ENCODE results near the gene KATNAL2. TPM values are rescaled to one million over a fixed set of nuclear protein-coding genes. Genes with fewer than 3 reads are reported as not detected.
A peak's percentile ranks its signal among the peaks of the same experiment; 100 is the strongest.

KATNAL2 gene
- total and polyA plus RNA-seq, 10 of the 15 experiments (the other 5 are each of a cell fraction or from before 2014, with no cell fraction given), result 0.20 to 2.4 (median 1.7) TPM

GRCh38 chr18:47040982-47041381 is 123.6 kb downstream of the KATNAL2 start (continued):
- TF ChIP-seq FOXM1 (IDR thresholded peaks at IDR 0.05; ENCODE audit: low read depth, low read length), result no peak
- TF ChIP-seq CBFB (IDR thresholded peaks at IDR 0.05; ENCODE audit: low read depth), result no peak
- no peak for TF ChIP-seq MYC (IDR thresholded peaks at IDR 0.05; ENCODE audit: insufficient read depth, insufficient read length, insufficient replicate concordance, low read length, severe bottlenecking)
- TF ChIP-seq CBX3 (IDR thresholded peaks at IDR 0.05; ENCODE audit: borderline replicate concordance, low read depth), result no peak
- TF ChIP-seq, protein P1, sequence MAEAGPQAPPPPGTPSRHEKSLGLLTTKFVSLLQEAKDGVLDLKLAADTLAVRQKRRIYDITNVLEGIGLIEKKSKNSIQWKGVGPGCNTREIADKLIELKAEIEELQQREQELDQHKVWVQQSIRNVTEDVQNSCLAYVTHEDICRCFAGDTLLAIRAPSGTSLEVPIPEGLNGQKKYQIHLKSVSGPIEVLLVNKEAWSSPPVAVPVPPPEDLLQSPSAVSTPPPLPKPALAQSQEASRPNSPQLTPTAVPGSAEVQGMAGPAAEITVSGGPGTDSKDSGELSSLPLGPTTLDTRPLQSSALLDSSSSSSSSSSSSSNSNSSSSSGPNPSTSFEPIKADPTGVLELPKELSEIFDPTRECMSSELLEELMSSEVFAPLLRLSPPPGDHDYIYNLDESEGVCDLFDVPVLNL (IDR thresholded peaks at IDR 0.05; ENCODE audit: low read depth, low read length), result no peak

DNA sequence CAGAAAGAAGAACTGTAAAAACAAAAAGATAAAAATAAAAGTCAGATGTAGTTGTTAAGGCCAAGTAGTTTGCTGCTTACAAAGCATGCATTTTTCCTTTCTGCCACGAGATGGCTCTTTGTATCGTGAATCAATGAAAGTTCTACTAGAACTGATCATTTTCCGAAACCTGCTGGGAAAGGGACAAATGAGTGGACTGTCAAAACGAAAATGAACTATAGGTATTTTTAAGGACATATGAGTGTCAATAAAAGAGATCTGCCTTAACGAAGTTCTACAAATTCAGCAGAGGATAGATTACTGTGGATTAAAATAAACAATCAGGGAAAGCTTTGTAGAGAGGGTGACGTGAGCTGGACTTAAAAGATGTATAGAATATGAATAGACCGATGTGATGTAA is 133.1 kb downstream of the KATNAL2 start:
- H3K4me1 ChIP-seq (ENCODE audit: control insufficient read depth, insufficient read depth, low read length), result no peaks in the 10 kb centered on the region
- no peaks in the 10 kb centered on the region for H3K36me3 ChIP-seq (ENCODE audit: control insufficient read depth in 2 of 2, insufficient read depth in 2 of 2, low read length in 1 of 2)
- no TSS peak for BruUV-seq (replicated peaks)
- TF ChIP-seq RBBP5 (conservative IDR thresholded peaks at IDR 0.05) (no peak), SMC3 (IDR thresholded peaks at IDR 0.05; ENCODE audit: borderline replicate concordance, low read length) (peak; percentile 63), JUNB (IDR thresholded peaks at IDR 0.05) (no peak), CTCF (IDR thresholded peaks at IDR 0.05 in 2 of 3, conservative IDR thresholded peaks at IDR 0.05 in 1 of 3; ENCODE audit: control insufficient read depth in 2 of 3, extremely low read depth in 1 of 3, insufficient read depth in 1 of 3, low read depth in 3 of 3, low read length in 3 of 3) (peak; percentile 68 to 76 (median 70)), RAD21 (IDR thresholded peaks at IDR 0.05; ENCODE audit: insufficient read depth, low read depth, low read length) (peak; percentile 71), TARDBP (IDR thresholded peaks at IDR 0.05; ENCODE audit: borderline replicate concordance) (no peak), BMI1 (IDR thresholded peaks at IDR 0.05; ENCODE audit: borderline replicate concordance) (peak; percentile 77), USF1 (IDR thresholded peaks at IDR 0.05; ENCODE audit: borderline replicate concordance, extremely low read length, insufficient read depth, low read depth, low read length) (no peak)
- TF ChIP-seq, protein P2, sequence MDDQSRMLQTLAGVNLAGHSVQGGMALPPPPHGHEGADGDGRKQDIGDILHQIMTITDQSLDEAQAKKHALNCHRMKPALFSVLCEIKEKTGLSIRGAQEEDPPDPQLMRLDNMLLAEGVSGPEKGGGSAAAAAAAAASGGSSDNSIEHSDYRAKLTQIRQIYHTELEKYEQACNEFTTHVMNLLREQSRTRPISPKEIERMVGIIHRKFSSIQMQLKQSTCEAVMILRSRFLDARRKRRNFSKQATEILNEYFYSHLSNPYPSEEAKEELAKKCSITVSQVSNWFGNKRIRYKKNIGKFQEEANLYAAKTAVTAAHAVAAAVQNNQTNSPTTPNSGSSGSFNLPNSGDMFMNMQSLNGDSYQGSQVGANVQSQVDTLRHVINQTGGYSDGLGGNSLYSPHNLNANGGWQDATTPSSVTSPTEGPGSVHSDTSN (IDR thresholded peaks at IDR 0.05; ENCODE audit: insufficient replicate concordance, low read depth, low read length), result no peak
- ChIA-PET CTCF (interaction anchor here (1.0 to 5.1 kb wide), 10 partner anchors 13 to 705 kb away, joined by 3 to 56 read pairs (median 3); no protein-coding TSS in a partner anchor), RAD21 (ENCODE audit: unreplicated experiment) (interaction anchor here (2.2 kb wide), 1 partner anchor 154 kb away, joined by 15 read pairs; no protein-coding TSS in a partner anchor), POLR2A (no interaction called here), SMC1A (ENCODE audit: uncharacterized antibody, unreplicated experiment) (interaction anchor here (0.7 to 1.7 kb wide), 4 partner anchors 151 to 426 kb away, joined by 3 to 9 read pairs (median 4); no protein-coding TSS in a partner anchor)
- H3K79me2 ChIP-seq (ENCODE audit: control insufficient read depth, insufficient read depth, low read length), result no peaks in the 10 kb centered on the region
- H4K20me1 ChIP-seq (ENCODE audit: control insufficient read depth, insufficient read depth), result no peaks in the 10 kb centered on the region
- FAIRE-seq (peak; percentile 78), ATAC-seq (peak; percentile 71), DNase-seq (ENCODE audit: low read depth, low spot score) (no peak)
- in situ Hi-C loops (cut with MboI) (no loop called here), intact Hi-C loops (cut with micrococcal nuclease; ENCODE audit: unreplicated experiment) (loop anchor here (1.0 kb wide), 1 partner anchor 155 kb away; no protein-coding TSS in a partner anchor)
- H3K4me2 ChIP-seq (ENCODE audit: control insufficient read depth, insufficient read depth), result no peak overlapping the region
- H3K9me3 ChIP-seq (replicated peaks; ENCODE audit: control insufficient read depth, insufficient read depth, low read length), result no peaks in the 10 kb centered on the region
- no peak overlapping the region for H3K9ac ChIP-seq (ENCODE audit: control insufficient read depth, insufficient read depth, low read length)
- H3K27me3 ChIP-seq (replicated peaks in 1 of 2; ENCODE audit: control insufficient read depth in 2 of 2, insufficient read depth in 2 of 2, low read length in 1 of 2), result no peaks in the 10 kb centered on the region
- H2AFZ ChIP-seq (ENCODE audit: control insufficient read depth, low read depth, low read length), result no peak overlapping the region
- H3K27ac ChIP-seq (ENCODE audit: control insufficient read depth, insufficient read depth), result no peak overlapping the region
- H3K4me3 ChIP-seq, result no peak overlapping the region
- 21% methylated on average over 7 of the region's 7 CpGs for WGBS (ENCODE audit: insufficient coverage, insufficient replicate concordance, low lambda C conversion rate, missing lambda C conversion rate)
